ENCODE data around the gene SLX9. TPM values are rescaled to one million over a fixed set of nuclear protein-coding genes. Genes with fewer than 3 reads are reported as not detected.

The SLX9 gene
- total and polyA plus RNA-seq, 7 donors = 9.7 to 38.8 (median 20.7) TPM

DNA sequence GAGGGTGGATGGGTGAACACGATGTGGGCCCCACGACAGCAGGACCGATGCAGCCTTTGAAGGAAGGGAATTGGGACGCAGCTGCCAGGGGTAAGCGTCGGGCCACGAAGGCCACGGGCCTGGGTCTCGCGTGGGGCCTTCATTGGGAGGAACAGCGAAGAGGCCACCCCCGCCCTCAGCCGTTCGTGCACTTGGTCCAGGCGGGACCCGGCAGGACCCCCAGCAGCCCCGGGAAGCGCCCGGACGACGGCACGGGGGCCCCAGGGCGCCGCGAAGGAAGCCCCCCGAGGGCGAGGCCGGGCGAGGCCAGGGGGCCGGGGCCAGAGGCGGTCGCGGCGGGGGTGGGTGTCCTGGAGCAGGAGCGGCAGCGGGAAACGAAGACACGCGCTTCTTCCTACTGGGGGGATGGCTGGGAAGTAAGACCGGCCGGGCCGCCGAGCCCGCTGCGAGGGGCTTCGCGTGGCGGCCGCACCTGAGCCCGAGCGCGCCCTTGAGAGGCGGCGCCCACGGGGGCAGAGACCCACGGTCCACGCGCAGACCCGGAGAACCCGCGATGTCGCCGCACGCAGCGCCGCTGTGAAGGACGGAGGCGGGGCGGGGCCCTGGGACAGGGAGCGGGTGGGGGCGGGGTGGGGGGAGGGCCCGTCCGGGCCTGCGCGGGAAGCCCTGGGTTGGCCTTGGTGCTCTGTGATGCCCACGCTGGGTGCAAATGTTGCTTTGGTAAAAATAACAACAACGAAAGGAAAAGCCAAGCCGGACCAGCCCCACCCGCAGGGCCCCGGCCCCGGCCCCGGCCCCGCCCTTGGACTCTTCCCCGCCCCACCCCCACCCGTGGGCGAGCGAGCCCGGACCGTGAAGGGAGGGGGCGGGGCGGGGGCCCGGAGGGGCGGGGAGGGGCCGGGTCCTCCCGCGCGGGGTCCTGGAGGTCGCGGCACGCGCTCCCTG, 78.6 kb downstream of the SLX9 start:
- H3K27ac ChIP-seq = peak overlapping the region; percentile 75 to 80 (median 79)
- WGBS, 2 donors = 10 to 12% methylated on average over 97 to 101 of the region's 101 CpGs
- intact Hi-C loops (cut with DNase I) = loop anchor here (5.0 kb wide), 1 partner anchor 54 kb away; the partner anchor contains the start of gene ADARB1
- peak; percentile 66 for DNase-seq
- TF ChIP-seq POLR2A (IDR thresholded peaks at IDR 0.05) (no peak), EP300 (IDR thresholded peaks at IDR 0.05) (no peak), POLR2AphosphoS5 (IDR thresholded peaks at IDR 0.05) (no peak)
- TF ChIP-seq, protein P1, sequence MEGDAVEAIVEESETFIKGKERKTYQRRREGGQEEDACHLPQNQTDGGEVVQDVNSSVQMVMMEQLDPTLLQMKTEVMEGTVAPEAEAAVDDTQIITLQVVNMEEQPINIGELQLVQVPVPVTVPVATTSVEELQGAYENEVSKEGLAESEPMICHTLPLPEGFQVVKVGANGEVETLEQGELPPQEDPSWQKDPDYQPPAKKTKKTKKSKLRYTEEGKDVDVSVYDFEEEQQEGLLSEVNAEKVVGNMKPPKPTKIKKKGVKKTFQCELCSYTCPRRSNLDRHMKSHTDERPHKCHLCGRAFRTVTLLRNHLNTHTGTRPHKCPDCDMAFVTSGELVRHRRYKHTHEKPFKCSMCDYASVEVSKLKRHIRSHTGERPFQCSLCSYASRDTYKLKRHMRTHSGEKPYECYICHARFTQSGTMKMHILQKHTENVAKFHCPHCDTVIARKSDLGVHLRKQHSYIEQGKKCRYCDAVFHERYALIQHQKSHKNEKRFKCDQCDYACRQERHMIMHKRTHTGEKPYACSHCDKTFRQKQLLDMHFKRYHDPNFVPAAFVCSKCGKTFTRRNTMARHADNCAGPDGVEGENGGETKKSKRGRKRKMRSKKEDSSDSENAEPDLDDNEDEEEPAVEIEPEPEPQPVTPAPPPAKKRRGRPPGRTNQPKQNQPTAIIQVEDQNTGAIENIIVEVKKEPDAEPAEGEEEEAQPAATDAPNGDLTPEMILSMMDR (IDR thresholded peaks at IDR 0.05) = no peak
- H3K4me1 ChIP-seq = peaks cover 0 to 21% (median 14%) of the 10 kb centered on the region in 4 donors
- no peaks in the 10 kb centered on the region for H3K9me3 ChIP-seq
- no peaks in the 10 kb centered on the region for H3K36me3 ChIP-seq
- H3K27me3 ChIP-seq = no peaks in the 10 kb centered on the region
- H3K4me3 ChIP-seq = peak overlapping the region; percentile 33 to 61 (median 55)

DNA sequence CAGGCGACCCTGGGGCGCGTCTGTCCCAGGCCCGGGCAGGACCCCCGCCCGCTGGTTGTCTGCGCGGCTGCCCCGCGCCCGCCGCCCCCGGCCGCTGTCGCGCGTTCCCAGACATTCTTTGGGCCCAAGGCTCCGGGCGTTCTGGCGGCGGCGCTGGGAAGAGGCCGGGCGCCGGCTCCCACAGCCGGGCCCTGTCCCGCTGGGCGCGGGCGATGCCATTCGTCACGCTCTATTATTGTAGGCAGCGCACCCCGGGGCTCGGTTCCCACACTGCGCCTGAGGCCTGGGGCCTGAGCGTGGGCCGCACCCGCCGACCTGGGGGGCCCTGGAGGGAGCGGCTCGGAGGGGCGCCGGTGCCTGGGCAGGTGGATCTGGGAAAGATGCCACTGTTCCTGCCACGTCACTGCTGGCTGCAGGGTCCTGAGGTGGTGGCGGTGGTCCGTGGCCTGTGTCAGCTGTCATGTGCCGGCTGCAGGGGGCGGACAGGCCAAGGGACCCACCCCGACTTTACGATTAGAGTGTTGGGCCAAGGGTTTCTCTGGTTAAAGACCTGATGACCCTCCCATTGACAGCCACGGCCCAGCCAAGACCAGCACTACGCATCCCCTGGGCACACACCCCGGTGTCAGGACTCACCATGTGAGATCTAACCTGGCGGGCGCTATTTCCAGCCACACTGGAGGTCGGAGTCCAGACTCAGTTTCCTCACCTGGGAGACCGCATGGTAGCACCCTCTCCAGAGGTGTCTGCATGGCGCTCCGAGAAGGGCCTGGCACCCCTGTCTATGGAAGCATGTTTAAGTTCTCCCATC, 79.5 kb downstream of the SLX9 start:
- H3K36me3 ChIP-seq = no peaks in the 10 kb centered on the region
- no peak for TF ChIP-seq EP300 (IDR thresholded peaks at IDR 0.05)
- intact Hi-C loops (cut with DNase I) = loop anchor here (5.0 kb wide), 1 partner anchor 53 kb away; the partner anchor contains the start of gene ADARB1
- DNase-seq = peak; percentile 67
- H3K4me3 ChIP-seq = peak overlapping the region; percentile 33 to 61 (median 55)
- no peaks in the 10 kb centered on the region for H3K9me3 ChIP-seq
- H3K27ac ChIP-seq = peak overlapping the region; percentile 75 to 80 (median 79)
- peaks cover 0 to 21% (median 14%) of the 10 kb centered on the region in 4 donors for H3K4me1 ChIP-seq
- WGBS, 2 donors = 25 to 40% methylated on average over 60 of the region's 60 CpGs
- no peaks in the 10 kb centered on the region for H3K27me3 ChIP-seq

DNA sequence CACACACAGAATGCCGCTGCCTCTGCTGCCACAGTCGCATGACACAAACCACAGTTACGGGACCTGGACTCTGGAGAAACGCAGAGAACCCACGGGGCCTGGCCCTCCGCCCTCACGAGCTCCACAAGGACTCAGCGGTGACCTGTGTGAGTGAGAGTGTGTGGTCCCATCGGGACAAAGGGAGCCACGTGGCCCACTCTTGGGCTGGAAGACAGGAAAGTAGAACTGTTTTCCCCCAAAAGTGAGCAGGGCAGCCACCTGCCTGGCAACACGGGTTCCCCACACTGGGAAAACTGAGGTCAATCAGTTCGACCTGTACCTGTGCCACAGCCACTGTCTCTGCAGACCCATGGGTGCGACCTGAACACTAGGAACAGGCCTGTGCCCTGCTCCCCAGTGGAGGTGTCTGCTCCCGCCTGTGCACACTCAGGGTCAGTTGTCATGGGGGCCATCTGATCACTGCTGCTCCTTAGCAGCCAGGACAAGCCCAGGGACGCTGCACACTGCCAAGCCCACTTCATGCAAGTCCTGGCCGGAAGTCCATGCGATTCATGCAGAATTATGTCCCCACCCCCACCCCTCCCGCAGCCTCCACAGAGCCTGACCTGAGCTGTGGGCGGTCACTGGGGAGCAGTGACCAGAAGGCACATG, 80.2 kb downstream of the SLX9 start:
- Histone ChIP-seq H3K9me3 (no peaks in the 10 kb centered on the region), H3K4me1 (peaks cover 0 to 21% (median 14%) of the 10 kb centered on the region in 4 donors), H3K27ac (peak overlapping the region in 3 of 4 donors; percentile 75 to 80 (median 78)), H3K27me3 (no peaks in the 10 kb centered on the region), H3K36me3 (no peaks in the 10 kb centered on the region), H3K4me3 (no peak overlapping the region)
- WGBS, 2 donors = 76 to 82% methylated on average over 19 of the region's 19 CpGs
- intact Hi-C loops (cut with DNase I) = loop anchor here (5.0 kb wide), 1 partner anchor 52 kb away; the partner anchor contains the start of gene ADARB1
- TF ChIP-seq EP300 (IDR thresholded peaks at IDR 0.05) = no peak
- TF ChIP-seq, protein P1 (IDR thresholded peaks at IDR 0.05) = no peak
- TF ChIP-seq POLR2AphosphoS5 (IDR thresholded peaks at IDR 0.05) = no peak
- no peak for TF ChIP-seq POLR2A (IDR thresholded peaks at IDR 0.05)
- peak; percentile 67 for DNase-seq

DNA sequence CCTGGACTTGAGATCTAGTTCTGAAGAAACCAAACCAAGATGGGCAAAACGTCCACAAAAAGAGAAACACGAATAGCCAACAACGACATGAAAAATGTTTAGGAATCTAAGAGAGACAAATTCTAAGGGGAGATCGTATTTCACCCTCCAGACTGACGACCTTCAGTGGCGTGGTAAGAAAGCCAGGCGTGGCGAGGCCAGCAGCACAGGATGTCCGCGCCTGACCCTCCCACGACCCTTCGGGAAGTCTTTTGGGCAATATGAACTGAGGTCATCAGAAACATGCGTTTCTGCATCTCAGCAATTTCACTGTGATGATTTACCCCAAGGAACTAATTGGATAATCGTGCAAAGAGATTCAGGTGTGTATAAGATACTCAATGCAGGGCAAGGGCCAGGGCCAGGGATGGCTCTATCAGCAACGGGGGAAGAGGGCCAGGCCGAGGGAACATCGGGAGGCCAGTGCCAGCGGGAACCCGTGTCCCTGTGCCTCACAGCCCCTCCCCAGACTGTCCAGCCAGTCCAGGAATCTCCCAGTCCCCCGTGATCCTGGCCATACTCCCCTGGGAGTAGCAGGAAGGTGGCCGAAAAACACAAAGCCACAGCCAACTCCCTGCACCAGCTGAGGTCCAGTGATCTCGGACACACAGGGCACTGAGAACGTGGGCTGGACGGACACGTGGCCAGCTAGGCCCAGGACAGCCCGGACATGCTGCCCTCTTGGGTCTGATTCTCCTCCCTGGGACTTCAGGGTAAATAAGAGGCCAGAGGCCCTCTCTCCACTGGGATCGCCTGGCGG, 81.0 kb downstream of the SLX9 start:
- H3K4me3 ChIP-seq = no peak overlapping the region
- 74 to 79% methylated on average over 28 of the region's 28 CpGs for WGBS, 2 donors
- H3K36me3 ChIP-seq = no peaks in the 10 kb centered on the region
- no peaks in the 10 kb centered on the region for H3K27me3 ChIP-seq
- peaks cover 0 to 21% (median 14%) of the 10 kb centered on the region in 4 donors for H3K4me1 ChIP-seq
- intact Hi-C loops (cut with DNase I) = no loop called here
- peak; percentile 66 for DNase-seq
- TF ChIP-seq POLR2A (IDR thresholded peaks at IDR 0.05) (no peak), POLR2AphosphoS5 (IDR thresholded peaks at IDR 0.05) (no peak), EP300 (IDR thresholded peaks at IDR 0.05) (no peak)
- TF ChIP-seq, protein P1 (IDR thresholded peaks at IDR 0.05) = no peak
- no peaks in the 10 kb centered on the region for H3K9me3 ChIP-seq
- peak overlapping the region in 1 of 4 donors; percentile 78 for H3K27ac ChIP-seq

All from sigmoid colon (tissue), 7 donors.